ENCODE measurements around the gene CCDC110. TPM values are rescaled to one million over a fixed set of nuclear protein-coding genes. Genes with fewer than 3 reads are reported as not detected.

Gene CCDC110
- total RNA-seq, 6 experiments from 2014 or later = not detected

DNA sequence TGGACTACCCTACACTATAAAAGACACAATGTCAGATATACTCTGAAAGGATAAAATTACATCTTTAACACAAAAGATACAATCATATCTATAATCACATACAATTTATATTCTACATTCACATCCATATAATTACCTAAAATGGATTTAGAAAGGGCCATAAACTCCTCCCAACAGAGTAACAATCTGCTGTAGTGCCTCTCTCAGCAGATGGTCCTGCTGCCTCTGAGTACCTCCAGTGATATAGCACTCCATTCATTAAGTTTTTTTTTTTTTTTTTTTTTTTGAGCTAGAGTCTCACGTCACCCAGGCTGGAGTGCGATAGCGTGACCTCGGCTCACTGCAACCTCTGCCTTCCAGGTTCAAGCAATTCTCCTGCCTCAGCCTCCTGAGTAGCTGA is 67.5 kb downstream of the CCDC110 start:
- H3K4me3 Mint-ChIP-seq = no peak overlapping the region
- H3K27ac Mint-ChIP-seq = no peak overlapping the region
- peaks cover 9% of the 10 kb centered on the region for H3K36me3 Mint-ChIP-seq (ENCODE audit: low read depth)
- no peak for DNase-seq
- no peaks in the 10 kb centered on the region for H3K27me3 Mint-ChIP-seq (ENCODE audit: insufficient read depth)
- TF ChIP-seq, protein P1, sequence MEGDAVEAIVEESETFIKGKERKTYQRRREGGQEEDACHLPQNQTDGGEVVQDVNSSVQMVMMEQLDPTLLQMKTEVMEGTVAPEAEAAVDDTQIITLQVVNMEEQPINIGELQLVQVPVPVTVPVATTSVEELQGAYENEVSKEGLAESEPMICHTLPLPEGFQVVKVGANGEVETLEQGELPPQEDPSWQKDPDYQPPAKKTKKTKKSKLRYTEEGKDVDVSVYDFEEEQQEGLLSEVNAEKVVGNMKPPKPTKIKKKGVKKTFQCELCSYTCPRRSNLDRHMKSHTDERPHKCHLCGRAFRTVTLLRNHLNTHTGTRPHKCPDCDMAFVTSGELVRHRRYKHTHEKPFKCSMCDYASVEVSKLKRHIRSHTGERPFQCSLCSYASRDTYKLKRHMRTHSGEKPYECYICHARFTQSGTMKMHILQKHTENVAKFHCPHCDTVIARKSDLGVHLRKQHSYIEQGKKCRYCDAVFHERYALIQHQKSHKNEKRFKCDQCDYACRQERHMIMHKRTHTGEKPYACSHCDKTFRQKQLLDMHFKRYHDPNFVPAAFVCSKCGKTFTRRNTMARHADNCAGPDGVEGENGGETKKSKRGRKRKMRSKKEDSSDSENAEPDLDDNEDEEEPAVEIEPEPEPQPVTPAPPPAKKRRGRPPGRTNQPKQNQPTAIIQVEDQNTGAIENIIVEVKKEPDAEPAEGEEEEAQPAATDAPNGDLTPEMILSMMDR (IDR thresholded peaks at IDR 0.05) = no peak
- H3K9me3 Mint-ChIP-seq = no peaks in the 10 kb centered on the region
- H3K4me1 Mint-ChIP-seq (ENCODE audit: low read depth) = peaks cover 3% of the 10 kb centered on the region; the same call in 1 of the 2 replicates

DNA sequence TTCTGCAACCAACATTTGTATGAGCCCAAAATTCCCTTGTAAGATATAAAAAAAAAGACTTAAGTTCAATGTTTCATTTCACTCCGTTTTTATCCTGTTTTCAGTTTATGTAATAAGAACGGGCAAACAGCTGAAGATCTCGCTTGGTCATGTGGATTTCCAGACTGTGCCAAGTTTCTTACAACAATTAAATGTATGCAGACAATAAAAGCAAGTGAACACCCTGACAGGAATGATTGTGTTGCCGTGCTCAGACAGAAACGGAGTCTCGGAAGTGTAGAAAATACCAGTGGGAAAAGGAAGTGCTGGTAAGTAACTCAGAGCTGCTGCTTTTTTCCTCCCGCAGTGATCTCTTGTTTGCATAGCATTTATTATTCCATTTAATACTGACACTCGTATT is 72.1 kb downstream of the CCDC110 start:
- Mint-ChIP-seq H3K27ac (no peak overlapping the region), H3K36me3 (ENCODE audit: low read depth) (peaks cover 5% of the 10 kb centered on the region), H3K27me3 (ENCODE audit: insufficient read depth) (peaks cover 2% of the 10 kb centered on the region), H3K4me1 (ENCODE audit: low read depth) (peaks cover 29% of the 10 kb centered on the region), H3K4me3 (no peak overlapping the region), H3K9me3 (no peaks in the 10 kb centered on the region)
- TF ChIP-seq, protein P1 (IDR thresholded peaks at IDR 0.05) = no peak
- DNase-seq = no peak

DNA sequence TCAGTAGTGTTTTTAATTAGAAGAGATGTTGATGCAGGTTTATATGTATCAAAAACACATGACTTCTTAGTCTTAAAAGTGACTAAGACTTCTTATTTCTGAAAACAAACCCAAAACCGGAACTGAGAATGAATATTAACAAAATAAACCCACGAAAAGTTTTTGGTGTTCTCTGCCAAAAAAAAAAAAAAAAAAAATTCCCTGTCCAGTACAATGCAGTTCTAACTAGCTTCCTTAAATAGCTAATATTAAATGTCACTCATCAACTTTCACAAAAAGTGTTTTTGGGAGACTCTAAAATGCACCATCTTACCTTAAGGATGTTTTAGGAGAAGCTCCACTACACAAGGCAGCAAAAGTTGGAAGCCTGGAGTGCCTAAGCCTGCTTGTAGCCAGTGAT is 72.9 kb downstream of the CCDC110 start:
- no peak for DNase-seq
- Mint-ChIP-seq H3K27me3 (ENCODE audit: insufficient read depth) (peaks cover 2% of the 10 kb centered on the region), H3K4me3 (no peak overlapping the region), H3K27ac (no peak overlapping the region), H3K4me1 (ENCODE audit: low read depth) (peaks cover 37% of the 10 kb centered on the region), H3K9me3 (no peaks in the 10 kb centered on the region), H3K36me3 (ENCODE audit: low read depth) (peaks cover 5% of the 10 kb centered on the region)
- TF ChIP-seq, protein P1 (IDR thresholded peaks at IDR 0.05) = no peak

DNA sequence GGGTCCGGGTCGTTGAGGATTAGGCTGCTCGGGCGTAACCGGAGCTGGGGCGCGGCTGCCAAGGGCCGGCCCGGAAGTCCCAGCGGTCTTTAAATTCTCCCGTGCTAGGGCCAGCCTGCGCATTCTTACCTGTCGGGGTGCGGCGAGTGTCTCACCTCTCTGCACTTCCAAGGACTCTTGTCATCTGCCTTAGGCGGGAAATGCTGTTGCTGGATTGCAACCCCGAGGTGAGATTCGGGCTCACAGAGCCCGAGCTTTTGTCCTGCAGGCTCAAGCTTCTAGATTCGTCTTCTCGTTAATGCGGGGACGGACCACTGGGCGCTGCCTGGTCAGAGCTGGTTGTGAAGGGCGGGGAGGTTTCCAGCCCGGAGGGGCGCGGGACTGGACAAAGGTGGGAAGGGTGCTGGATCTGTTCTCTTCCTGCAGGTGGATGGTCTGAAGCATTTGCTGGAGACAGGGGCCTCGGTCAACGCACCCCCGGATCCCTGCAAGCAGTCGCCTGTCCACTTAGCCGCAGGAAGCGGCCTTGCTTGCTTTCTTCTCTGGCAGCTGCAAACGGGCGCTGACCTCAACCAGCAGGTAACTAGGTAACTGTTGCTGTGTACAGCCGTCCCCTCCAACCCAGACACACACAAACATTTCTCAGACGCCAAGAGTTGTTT is 74.7 kb downstream of the CCDC110 start, which contains the start of gene ANKRD37:
TSS of gene ANKRD37 (plus strand) at position 118 of the 662 bp plus-strand sequence. CDS start at position 201, 83 bp downstream.
- H3K4me1 Mint-ChIP-seq (ENCODE audit: low read depth) = peaks cover 45% of the 10 kb centered on the region
- peak within 1 kb of the TSS; percentile 94 for H3K27ac Mint-ChIP-seq
- peak; percentile 39 for DNase-seq
- no peaks in the 10 kb centered on the region for H3K9me3 Mint-ChIP-seq
- peaks cover 8% of the 10 kb centered on the region for H3K36me3 Mint-ChIP-seq (ENCODE audit: low read depth)
- peaks cover 2% of the 10 kb centered on the region for H3K27me3 Mint-ChIP-seq (ENCODE audit: insufficient read depth)
- TF ChIP-seq, protein P1 (IDR thresholded peaks at IDR 0.05) = no peak
- H3K4me3 Mint-ChIP-seq = peak within 1 kb of the TSS; percentile 92

DNA sequence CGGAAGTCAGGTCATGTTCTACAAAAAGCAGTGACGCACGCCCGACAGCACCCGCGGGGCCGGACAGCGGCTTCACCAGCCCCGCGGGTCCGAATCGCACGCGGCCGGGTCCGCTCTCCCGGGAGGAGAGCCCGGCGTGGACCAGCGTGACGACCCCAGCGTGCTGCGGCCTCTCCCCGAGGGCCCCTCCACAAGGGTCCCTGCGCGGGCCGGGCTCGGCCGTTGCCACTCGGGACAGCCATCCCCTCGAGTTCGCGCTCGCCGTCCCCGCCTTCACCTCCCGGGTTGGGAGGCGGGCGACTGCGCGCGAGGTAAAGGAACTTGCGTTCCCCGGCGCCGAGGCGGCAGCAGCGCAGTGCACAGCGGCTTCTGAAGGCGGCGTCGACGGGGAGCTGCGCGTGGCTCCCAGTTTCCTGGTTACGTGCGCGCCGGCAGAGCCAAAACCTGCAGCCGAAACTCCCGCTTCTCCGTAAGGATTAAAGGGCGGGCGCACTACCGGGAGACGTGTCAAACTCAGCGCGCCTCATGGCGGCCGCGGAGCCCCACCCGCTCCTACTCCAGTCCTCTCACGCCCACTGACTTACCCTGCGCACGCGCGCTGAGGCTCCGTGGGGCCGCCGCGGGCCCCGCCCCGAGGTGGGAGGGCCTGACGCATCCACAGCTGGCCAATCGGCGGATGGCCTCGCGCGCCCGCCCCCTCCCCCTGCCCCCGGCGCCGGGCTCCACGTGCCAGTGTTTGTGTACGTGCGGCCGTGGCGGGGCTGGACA is 75.4 kb downstream of the CCDC110 start:
- DNase-seq = peak; percentile 96
- peaks cover 15% of the 10 kb centered on the region for H3K36me3 Mint-ChIP-seq (ENCODE audit: low read depth)
- peaks cover 52% of the 10 kb centered on the region for H3K4me1 Mint-ChIP-seq (ENCODE audit: low read depth)
- H3K9me3 Mint-ChIP-seq = no peaks in the 10 kb centered on the region
- H3K4me3 Mint-ChIP-seq = peak overlapping the region; percentile 92
- peak overlapping the region; percentile 94 for H3K27ac Mint-ChIP-seq
- peaks cover 2% of the 10 kb centered on the region for H3K27me3 Mint-ChIP-seq (ENCODE audit: insufficient read depth)
- TF ChIP-seq, protein P1 (IDR thresholded peaks at IDR 0.05) = no peak
